Activated CD4-positive, CD25-positive, alpha-beta regulatory T cell treated with anti-CD3 and anti-CD28 coated beads, Interleukin-2, amount 50 U/mL, for 24 hours (primary cell): Measurements from ENCODE around the gene GSDMA.

Experiments used
- ATAC-seq, 2 donors: fragments of 150-1000 bp; cut with Tn5 transposase; one replicate each; pipeline ENCODE4 v1.10.0; 2021; ENCODE audit warnings: mild to moderate bottlenecking in 1 of 2, moderate library complexity in 1 of 2

Gene GSDMA

DNA sequence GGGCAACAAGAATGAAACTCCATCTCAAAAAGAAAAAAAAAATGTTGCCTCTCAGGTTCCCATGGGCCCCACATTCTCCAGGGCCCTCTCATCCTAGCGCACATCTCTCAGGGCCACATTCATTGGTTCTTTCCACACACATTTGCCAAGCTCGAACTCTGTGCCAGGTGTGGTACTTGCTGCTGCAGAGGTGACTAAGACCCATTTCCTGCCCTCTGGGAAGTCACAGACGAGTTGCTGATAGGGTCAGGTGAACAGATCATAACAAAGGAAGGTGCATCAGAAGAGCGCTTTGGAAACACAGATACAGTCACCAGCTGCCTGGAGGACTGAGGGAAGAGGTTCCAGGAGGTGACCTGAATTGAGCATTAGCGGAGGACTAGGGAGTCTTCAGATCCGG, 1.0 kb downstream of the GSDMA start:
- ATAC-seq: peak; percentile 68 to 73

DNA sequence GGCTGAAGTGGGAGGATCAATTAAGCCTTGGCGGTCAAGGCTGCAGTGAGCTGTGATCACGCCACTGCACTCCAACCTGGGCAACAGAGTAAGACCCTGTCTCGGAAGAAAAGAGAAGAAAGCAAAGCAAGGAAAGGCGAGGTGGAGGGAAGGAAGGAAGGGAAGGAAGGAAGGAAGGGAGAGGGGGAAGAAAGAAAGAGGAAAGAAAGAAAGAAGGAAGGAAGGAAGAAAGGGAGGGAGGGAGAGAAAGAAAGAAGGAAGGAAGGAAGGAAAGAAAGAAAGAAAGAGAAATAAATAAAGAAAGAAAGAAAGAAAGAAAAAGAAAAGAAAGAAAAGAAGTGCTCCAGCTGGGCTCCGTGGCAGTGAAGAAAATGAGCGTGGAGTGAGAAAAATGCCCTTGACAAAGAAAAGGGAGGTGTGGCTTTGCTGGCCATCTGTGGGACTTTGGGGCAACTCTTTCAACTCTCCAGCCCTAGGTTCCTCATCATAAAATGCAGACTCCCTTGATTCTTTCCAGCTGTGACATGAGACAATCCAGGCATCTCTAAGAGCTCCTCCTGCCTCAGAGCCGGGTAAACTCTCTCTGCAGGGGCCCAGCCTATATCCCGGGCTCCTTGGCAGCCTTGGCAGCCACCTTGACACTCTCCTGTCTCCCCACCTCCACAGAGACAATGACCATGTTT, 2.4 kb downstream of the GSDMA start:
- no peak for ATAC-seq

DNA sequence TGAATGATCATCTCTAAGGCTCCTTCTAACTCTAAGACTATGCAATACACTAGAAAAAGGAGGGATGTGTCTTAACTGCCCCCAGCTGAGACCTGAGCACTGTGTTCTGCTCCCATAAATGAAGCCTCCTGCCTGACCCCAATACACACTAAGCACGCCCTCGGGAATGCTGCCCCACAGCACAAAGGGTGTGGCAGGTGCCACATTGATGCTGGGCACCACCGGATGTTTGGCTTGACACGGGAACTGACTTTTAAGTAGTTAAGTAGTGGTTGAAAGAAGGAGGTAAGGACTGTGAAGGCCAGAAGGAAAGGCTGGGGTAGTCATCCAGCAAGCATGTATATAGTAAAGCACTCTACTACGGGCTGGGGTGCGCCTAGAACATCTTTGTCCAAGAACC, 4.0 kb downstream of the GSDMA start:
- ATAC-seq: no peak

DNA sequence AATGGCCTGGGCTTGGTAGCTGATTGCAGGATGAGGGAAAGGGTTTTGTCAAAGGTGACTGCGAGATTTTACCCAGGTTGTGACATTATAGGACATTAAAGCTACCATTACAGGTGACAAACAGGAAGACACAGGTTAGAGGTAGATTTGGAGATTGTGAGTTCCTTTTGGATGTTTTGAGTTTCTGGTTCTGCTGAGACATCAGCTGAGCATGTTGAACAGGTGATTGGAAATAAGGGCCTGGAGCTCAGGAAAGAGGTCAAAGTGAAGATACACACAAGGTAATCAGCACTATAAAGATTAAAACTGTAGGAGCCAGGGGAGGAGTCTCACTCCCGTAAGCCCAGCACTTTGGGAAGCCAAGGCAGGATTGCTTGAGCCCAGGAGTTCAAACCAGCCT, 6.0 kb downstream of the GSDMA start:
- no peak for ATAC-seq

DNA sequence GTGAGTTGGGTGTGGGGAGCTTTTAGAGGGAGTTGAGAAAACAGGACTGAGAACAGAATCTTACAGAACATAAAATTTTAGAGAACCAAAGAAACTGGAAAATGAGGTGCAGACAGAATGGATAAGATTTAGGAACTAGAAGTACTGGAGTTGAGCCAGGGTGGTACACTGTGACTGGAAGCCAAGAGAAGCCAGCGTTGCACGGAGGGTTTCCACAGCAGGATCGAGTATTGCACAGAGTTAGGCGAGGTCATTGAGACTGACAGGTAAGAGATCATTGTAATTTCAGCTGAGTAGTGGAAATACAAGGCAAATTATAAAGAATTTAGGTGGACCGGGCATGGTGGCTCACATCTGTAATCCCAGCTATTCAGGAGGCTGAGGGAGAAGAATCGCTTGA, 6.6 kb downstream of the GSDMA start:
- ATAC-seq: no peak

DNA sequence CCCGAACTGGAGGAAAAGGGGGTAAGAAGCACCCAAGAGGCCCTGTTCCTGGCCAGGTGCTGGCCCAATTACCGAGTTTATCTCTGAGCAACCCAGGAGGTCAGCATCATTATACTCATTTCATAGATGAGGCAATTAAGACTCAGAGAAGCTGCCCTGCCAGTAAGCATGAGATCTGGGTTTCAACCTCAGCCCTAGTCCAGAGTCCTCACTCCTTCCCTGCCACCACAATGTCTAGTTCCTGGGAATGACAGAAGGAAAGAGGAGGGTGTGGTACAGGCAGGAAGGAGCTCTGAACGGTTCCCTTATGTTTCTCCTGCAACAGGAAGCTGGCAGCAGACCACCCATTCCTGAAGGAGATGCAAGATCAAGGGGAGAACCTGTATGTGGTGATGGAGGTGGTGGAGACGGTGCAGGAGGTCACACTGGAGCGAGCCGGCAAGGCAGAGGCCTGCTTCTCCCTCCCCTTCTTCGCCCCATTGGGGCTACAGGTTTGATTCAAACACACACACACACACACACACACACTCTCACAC, 7.4 kb downstream of the GSDMA start:
- no peak for ATAC-seq

DNA sequence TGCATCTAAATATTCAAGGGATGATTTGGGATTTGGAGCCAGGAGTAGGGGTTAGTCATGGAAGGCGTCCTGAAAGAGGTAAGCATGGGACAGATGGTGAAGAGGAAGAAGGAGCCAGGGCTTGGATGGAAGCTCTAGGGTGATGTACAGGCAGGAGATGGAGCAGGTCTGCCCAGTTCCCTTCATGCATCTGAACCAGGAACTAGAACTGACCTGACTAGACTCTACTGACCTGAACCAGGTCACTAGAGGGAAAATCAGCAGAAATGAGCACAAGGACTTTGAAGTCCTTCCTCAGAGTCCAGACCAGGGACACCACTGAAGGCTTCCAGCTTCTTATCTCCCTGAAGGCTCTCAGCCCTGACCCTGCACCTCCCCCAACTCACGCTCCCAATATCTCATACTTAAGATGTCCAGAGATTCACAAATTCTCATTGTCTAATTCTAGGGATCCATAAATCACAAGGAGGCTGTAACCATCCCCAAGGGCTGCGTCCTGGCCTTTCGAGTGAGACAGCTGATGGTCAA, 8.3 kb downstream of the GSDMA start:
- no peak for ATAC-seq

DNA sequence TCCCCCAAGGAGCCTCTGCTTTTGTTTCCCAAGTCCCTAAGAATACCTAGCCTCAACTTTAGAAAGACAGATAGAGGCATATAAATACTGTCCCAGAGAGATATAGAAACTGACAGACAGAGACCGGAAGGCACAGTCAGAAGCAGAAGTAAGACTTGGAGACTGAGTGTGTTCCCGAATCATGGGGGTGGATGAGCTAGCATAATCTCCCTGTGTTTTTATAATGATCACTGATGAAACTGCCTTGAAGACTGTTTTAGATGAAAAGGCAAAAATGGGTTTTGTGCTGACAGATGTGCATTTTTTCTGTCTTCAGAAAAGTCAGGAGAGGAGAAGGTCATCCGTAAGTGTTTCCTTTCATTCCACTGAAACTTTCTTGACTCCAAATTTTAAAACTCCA, 9.5 kb downstream of the GSDMA start:
- no peak for ATAC-seq

DNA sequence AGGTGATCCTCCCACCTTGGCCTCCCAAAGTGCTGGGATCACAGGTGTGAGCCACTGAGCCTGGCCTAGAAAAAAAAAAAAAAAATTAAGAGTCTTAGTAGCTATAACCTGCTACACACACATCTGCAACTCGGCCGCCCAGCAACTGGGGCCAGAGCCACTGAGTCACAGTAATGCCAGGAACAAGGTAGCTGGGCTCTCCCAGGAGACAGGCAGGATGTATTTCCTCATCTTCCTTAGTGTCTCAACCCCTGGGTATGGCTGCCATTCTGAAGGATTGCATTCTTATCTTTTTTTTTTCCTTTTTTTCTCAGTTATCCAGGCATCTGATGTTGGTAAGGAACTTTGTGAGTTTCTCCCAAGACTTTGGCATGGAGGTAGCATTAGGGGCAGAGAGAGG, 10.7 kb downstream of the GSDMA start:
- no peak for ATAC-seq

DNA sequence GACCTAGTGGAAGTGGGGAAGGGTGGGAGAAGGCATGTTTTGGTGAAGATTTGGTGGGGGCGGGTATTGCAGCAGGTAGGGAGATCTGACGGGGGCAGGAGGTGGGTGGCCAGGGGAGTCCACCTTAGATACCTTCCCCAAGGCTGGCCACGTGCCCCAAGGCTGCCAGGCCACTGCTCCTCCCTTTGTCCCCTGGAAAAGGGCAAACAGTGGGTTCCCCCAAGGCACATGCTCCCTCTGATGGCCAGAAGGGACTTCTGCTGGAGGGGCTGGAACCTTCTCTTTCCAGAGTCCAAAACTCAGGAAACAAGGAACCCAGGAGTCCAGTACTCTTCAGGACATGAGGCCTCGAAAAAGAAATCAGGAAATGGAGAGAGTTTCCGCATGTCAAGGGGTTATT, 11.6 kb downstream of the GSDMA start:
- ATAC-seq: no peak

DNA sequence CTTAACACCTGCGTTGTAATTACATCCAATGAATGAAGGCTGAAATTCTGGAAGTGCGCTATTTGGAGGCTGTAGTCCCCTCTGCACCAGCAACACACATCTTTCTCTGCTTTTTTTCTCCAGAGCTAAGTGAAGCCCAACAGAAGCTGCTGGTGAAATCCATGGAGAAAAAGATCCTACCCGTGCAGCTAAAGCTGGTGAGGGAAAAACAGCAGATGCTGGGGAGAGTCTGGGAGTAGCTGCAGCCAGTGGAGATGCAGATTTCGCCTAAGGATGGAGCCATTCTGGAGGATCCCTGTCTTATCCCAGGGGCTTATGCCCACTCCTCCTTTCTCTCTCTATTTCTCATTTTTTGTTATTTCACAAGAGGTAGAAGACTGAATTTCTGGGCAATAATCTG, 13.0 kb downstream of the GSDMA start:
- no peak for ATAC-seq

DNA sequence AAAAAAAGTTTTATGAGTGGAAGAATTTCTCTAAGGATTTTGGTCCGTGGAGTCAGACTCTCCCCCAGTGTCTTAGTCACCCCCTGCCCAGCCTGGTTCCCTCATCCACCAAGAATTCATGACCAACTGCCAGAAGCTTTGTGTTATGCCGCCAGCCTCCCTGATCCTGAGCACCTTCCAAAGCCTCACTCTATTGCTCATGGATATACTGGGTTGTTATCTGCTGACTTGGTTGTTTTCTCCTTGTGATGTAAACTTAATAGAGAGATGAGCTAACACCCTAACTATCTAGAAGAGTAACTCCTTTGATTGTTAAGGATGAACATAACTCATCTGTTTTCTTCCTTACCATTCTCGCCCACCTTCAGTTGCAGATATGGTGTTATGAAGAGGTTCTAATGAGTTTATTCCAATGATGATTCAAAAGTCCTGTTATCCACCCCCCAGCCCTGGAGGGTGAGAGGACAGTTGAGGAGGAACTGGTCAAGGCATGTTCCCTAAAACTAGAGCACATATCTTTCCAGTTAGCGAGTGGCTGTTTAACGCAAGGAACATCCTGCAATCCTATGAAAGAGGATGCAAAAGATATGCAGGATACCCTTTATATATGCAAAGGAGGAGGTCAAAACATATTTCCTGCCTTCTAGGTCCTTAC, 16.3 kb downstream of the GSDMA start:
- no peak for ATAC-seq

DNA sequence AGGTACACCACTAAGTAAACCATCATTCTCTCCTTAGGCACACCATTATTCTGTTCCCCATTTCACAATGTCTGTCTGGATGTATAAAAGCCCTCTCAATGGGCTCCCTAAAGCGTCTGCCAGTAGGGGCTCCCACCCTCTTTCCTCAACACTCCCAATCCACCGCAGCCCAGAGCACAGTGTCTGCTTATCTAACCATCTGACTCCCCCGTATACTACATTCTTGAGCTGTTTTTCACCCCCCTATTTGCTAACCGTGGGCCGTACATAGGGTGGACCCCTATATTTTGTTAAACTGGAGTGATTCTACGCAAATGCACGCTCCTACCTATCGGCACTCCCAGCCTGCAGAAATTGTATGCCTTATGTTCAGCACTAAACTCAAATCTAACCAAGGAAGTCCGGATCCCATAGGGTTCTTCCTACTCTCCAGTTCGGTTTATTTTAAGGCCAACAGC, 17.1 kb downstream of the GSDMA start:
- peak; percentile 1 to 3 for ATAC-seq

DNA sequence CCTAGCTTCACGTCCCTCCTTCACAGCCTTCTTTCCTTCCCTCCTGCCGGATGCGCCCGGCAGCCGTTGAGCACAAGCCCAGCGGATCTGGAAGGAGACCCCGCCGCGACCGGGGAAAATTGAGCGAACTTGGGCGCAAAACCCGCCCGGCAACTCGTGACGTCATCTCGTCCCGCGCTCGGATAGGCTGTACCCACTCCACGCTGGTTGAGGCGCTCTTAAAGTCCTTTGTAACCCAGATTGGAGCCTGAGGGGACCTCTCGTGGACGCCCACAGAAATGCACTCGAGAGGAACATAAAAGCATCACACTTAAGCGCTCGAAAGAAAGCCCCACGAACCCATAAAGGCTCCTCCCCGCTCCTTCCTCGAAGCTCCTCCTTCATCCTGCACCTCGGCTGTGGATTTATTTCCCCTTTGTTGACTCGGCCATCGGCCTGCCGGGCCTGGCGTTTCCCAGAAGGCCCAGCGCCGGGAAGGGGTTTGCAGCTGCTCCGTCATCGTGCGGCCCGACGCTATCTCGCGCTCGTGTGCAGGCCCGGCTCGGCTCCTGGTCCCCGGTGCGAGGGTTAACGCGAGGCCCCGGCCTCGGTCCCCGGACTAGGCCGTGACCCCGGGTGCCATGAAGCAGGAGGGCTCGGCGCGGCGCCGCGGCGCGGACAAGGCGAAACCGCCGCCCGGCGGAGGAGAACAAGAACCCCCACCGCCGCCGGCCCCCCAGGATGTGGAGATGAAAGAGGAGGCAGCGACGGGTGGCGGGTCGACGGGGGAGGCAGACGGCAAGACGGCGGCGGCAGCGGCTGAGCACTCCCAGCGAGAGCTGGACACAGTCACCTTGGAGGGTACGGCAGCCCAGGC, 17.8 kb downstream of the GSDMA start, which contains the start of gene PSMD3:
Gene PSMD3, plus strand, starts transcription at position 457 of the 856 bp plus-strand sequence. Its CDS starts 164 bp downstream, at position 621.
- ATAC-seq: peak; percentile 97

DNA sequence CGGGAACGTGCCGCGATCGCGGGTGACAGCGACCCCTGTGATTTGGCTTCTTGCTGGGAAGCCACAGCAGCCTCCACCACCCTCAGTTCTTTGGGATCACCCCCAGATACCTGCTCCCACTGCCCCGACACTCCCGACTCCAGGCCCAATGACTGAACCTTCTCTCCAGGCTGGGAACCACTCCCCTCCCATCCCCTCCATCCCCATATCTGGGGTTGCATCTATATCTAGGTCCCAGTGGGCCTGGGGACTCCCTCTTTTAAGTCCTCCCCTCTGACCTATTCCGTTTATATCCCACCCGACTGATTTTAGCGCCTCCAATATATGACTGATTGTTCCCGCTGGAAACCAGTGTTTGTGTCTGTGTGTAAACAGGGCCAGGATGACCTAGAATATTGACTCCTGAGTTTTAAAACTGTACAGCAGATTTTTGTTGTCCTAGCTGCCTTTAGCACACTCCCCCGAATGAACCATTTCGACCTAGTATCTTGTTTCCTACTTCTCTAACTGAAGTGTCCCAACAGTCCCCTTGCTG, 18.5 kb downstream of the GSDMA start:
- no peak for ATAC-seq

DNA sequence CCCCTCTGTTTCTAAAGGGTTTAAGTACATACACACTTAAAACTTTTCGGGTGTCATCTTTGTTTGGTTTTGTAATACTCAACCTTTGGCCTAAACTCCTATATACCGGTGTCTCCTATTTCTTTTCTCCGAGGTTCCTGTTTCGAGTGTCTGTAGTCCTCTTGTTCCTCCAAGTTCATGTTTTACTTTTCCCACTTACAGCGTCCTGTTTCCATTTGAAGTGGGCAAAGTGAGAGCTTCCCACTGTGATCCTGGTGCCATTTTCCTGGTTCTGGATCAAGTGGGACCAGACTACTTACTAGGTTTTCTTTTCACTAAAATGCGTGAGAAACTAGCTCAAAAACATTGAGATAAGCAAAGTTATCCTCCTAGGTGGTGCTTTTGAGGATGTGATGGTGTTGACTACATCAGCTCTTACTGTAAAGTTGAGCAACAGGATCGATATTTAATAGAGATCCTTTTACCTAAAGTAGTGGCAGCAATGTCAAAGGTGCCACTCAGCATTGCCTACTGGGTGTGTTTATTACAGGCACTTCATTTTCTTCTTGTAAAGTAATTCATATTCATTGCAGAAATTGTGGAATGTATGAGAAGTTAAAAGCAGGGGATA, 19.1 kb downstream of the GSDMA start:
- no peak for ATAC-seq

DNA sequence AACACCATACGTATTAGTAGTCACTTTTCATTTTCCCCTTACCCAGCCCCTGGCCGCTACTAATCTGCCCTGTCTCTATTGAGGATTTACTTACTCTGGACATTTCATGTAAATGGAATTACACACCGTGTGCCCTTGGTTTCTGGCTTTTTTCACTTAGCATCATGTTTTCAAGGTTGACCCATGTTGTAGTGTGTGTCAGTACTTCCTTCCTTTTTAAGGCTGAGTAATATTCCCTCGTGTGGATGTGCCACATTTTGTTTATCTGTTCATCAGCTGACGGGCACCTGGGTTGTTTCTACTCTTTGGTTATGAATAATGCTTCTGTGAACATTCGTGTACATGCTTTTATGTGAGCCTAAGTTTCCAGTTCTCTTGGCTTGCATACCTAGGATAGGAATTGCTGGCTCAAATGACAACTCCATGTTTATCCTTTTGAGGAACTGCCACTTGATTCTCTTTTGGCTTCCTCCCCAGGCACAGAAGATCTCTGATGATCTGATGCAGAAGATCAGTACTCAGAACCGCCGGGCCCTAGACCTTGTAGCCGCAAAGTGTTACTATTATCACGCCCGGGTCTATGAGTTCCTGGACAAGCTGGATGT, 25.5 kb downstream of the GSDMA start:
- ATAC-seq: no peak

DNA sequence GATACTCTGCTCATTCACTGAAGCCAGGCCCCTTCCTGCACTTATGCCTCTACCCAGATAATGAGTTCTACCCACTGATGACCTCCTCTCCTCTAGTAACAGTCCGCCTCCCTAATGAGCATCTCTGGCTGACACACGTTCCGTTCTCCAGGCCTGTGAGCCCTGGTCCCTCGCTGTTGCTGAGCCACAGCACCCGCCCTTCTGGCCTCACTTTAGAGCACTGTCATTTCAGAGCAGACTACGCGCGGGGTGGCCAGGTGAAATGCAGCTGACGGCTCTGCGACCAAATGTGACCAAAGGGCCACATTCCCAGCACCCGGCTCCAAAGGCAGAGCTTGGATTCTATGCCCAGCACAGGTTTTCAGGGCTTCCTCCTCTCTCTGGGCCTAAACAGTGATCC, 31.6 kb downstream of the GSDMA start:
- no peak for ATAC-seq

DNA sequence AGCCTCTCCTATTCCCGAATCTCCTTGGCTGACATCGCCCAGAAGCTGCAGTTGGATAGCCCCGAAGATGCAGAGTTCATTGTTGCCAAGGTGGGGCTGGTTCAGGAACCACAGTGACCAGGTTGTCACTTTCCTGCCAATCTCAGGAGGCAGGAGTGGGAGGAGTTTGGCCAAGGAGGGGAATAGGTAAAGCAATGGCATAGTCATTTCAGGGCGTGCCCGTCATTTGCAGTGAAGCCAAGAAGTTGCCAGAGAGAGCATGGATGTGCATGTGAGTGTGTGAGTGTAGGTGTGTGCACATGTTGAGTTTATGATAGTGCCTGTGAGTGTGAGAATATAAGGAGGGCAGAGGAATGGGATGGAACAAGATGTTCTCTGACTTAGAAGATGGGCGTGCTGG, 32.6 kb downstream of the GSDMA start:
- no peak for ATAC-seq

DNA sequence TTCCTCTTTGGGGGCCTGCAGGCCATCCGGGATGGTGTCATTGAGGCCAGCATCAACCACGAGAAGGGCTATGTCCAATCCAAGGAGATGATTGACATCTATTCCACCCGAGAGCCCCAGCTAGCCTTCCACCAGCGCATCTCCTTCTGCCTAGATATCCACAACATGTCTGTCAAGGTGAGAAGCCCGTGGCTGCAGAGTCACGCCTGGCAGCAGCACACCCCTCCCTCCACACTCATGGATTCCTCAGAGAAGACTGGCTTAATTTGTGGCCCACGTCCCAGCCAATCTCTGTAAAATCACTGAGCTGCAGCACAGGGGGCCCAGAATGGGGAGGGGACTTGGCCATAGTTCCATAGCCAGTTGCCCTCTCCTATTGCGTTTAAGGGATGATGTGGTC, 33.4 kb downstream of the GSDMA start:
- no peak for ATAC-seq

DNA sequence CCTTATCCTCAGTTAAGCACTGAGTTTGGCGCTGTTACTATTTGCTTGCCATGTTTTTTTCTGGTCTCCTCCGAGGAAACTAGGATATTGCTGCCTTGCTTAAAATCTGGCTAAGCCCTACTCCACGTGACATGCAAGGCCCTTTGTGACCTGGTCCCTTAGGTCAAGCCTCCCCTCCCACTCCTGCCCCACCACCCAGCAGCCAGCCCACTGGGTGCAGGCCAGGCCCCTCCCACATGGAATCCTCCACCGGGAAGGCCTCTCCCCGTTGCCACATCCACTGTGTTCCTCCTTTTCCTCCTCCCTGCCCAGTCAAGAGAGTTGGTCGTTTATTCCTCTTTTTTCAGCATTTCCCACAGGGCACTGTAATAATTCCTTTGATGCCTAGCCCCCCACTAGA, 34.0 kb downstream of the GSDMA start:
- ATAC-seq: no peak

DNA sequence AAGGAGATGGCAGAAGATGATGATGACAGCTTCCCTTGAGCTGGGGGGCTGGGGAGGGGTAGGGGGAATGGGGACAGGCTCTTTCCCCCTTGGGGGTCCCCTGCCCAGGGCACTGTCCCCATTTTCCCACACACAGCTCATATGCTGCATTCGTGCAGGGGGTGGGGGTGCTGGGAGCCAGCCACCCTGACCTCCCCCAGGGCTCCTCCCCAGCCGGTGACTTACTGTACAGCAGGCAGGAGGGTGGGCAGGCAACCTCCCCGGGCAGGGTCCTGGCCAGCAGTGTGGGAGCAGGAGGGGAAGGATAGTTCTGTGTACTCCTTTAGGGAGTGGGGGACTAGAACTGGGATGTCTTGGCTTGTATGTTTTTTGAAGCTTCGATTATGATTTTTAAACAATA, 34.7 kb downstream of the GSDMA start:
- ATAC-seq: no peak
